GM23338 (cell line): ENCODE results near the gene IL22. TPM values are rescaled to one million over a fixed set of nuclear protein-coding genes. Genes with fewer than 3 reads are reported as not detected.

ENCODE experiments used
- CTCF ChIP-seq, 2 experiments: fragments of 200-600 bp in 1 of 2; sonication (generic) in 1 of 2; conservative IDR thresholded peaks; 2 replicates each; pipeline versions ENCODE4 v1.5.1 to v1.6.1; 2016 to 2017; ENCODE audit warnings: antibody characterized with exemption in 2 of 2, low read depth in 2 of 2, mild to moderate bottlenecking in 2 of 2, moderate library complexity in 1 of 2
- ETS1 ChIP-seq: IDR thresholded peaks from 2 replicates; pipeline ENCODE4 v1.6.1; 2016; ENCODE audit warnings: antibody characterized with exemption
- EZH2 ChIP-seq: fragments of 200-600 bp; sonication (generic); IDR thresholded peaks from one replicate; pipeline ENCODE4 v1.8.0; 2017; ENCODE audit warnings: antibody characterized with exemption, mild to moderate bottlenecking, low read depth; ENCODE audit not compliant: unreplicated experiment
- EZH2phosphoT487 ChIP-seq: fragments of 200-600 bp; sonication (generic); IDR thresholded peaks from one replicate; pipeline ENCODE4 v1.8.1; 2018; ENCODE audit warnings: antibody characterized with exemption; ENCODE audit not compliant: unreplicated experiment
- JUNB ChIP-seq: IDR thresholded peaks from one replicate; pipeline ENCODE4 v1.6.1; 2016; ENCODE audit warnings: antibody characterized with exemption; ENCODE audit not compliant: unreplicated experiment
- NANOG ChIP-seq: IDR thresholded peaks from 2 replicates; pipeline ENCODE4 v1.6.1; 2016; ENCODE audit warnings: antibody characterized with exemption, borderline replicate concordance
- POLR2AphosphoS5 ChIP-seq: IDR thresholded peaks from 2 replicates; pipeline ENCODE4 v1.6.1; 2016; ENCODE audit warnings: antibody characterized with exemption, low read depth
- ZNF331 ChIP-seq: fragments of 250-450 bp; sonication (Bioruptor Pico); IDR thresholded peaks from 2 replicates; pipeline ENCODE4 v1.5.0; 2020; ENCODE audit warnings: low read depth, mild to moderate bottlenecking, moderate library complexity
- ZNF462 ChIP-seq: fragments of 250-450 bp; sonication (Bioruptor Pico); IDR thresholded peaks from 2 replicates; pipeline ENCODE4 v1.5.0; 2020; ENCODE audit warnings: mild to moderate bottlenecking, moderate library complexity
- polyA plus RNA-seq: library from polyadenylated mRNA; unstranded; fragments of >200 nt; fragmentation: Nextera tagmentation; extraction: Ambion mirVana; gene quantifications from 2 replicates; pipeline ENCODE4 v1.2.1, GENCODE V29; 2016
- total RNA-seq: library from RNA; depleted of rRNA; stranded (reverse); fragments of >200 nt; shearing (Covaris generic); gene quantifications from 2 replicates; pipeline ENCODE4 v1.2.3, GENCODE V29; 2014

The IL22 gene
- total and polyA plus RNA-seq, 2 experiments from 2014 or later: not detected

GRCh38 chr12:68281322-68282077 lies 28.1 kb upstream of the IL22 start (continued):
- no peak for TF ChIP-seq ZNF462 (CRISPR knock-in tag)
- TF ChIP-seq ETS1: no peak
- TF ChIP-seq EZH2: no peak
- no peak for TF ChIP-seq ZNF331 (CRISPR knock-in tag)
- TF ChIP-seq EZH2phosphoT487: no peak
- no peak for TF ChIP-seq CTCF (conservative IDR thresholded peaks at IDR 0.05; ENCODE audit: low read depth in 2 of 2)
- TF ChIP-seq JUNB: no peak
- TF ChIP-seq NANOG: no peak
- no peak for TF ChIP-seq POLR2AphosphoS5
